Liver (tissue), 9 donors: ENCODE results near the gene SUGP2. TPM values are rescaled to one million over a fixed set of nuclear protein-coding genes. Genes with fewer than 3 reads are reported as not detected.

Source experiments
- DNase-seq: peaks from one replicate; pipeline ENCODE4 v3.0.0-alpha.2; 2017; ENCODE audit warnings: low spot score
- H3K27ac ChIP-seq, 2 donors: one replicate each; pipeline ENCODE4 v1.7.0; 2013; ENCODE audit warnings: inconsistent platforms in 2 of 2, low read length in 2 of 2, control low read depth in 1 of 2, low read depth in 1 of 2, mild to moderate bottlenecking in 1 of 2
- H3K27me3 ChIP-seq, 4 donors: one replicate each; pipeline versions ENCODE4 v1.6.1 to v1.7.0; 2013; ENCODE audit warnings: low read length in 3 of 4, inconsistent platforms in 1 of 4, mild to moderate bottlenecking in 1 of 4, moderate library complexity in 1 of 4; ENCODE audit not compliant: control insufficient read depth in 4 of 4, insufficient read depth in 4 of 4
- H3K36me3 ChIP-seq, 4 donors: one replicate each; pipeline versions ENCODE4 v1.6.1 to v1.7.0; 2013; ENCODE audit warnings: low read length in 3 of 4, mild to moderate bottlenecking in 3 of 4, low read depth in 1 of 4, moderate library complexity in 1 of 4; ENCODE audit not compliant: control insufficient read depth in 4 of 4, insufficient read depth in 3 of 4
- H3K4me1 ChIP-seq, 4 donors: one replicate each; pipeline versions ENCODE4 v1.6.1 to v1.7.0; 2013; ENCODE audit warnings: low read length in 3 of 4, mild to moderate bottlenecking in 3 of 4, moderate library complexity in 1 of 4; ENCODE audit not compliant: control insufficient read depth in 4 of 4, insufficient read depth in 4 of 4
- H3K4me3 ChIP-seq, 3 donors: one replicate each; pipeline versions ENCODE4 v1.6.1 to v1.7.0; 2013; ENCODE audit warnings: low read length in 3 of 3, control low read depth in 1 of 3, low read depth in 1 of 3, mild to moderate bottlenecking in 1 of 3
- H3K9ac ChIP-seq, 2 donors: one replicate each; pipeline ENCODE4 v1.7.0; 2013; ENCODE audit warnings: low read length in 2 of 2, mild to moderate bottlenecking in 2 of 2, moderate library complexity in 2 of 2, control low read depth in 1 of 2, low read depth in 1 of 2
- H3K9me3 ChIP-seq, 4 donors: one replicate each; pipeline versions ENCODE4 v1.6.1 to v1.7.0; 2013; ENCODE audit warnings: low read length in 3 of 4; ENCODE audit not compliant: control insufficient read depth in 4 of 4
- EGR1 ChIP-seq, 2 donors: IDR thresholded peaks; 2 replicates each; pipeline ENCODE4 v1.6.1; 2016 to 2018; ENCODE audit warnings: antibody characterized with exemption in 2 of 2, low read depth in 2 of 2
- FOXA1 ChIP-seq: IDR thresholded peaks from 2 replicates; pipeline ENCODE4 v1.6.1; 2016; ENCODE audit warnings: antibody characterized with exemption
- HNF4A ChIP-seq, 2 donors: conservative IDR thresholded peaks; 2 replicates each; pipeline ENCODE4 v1.6.1; 2016; ENCODE audit warnings: antibody characterized with exemption in 2 of 2, mild to moderate bottlenecking in 2 of 2
- HNF4G ChIP-seq: IDR thresholded peaks from 2 replicates; pipeline ENCODE4 v1.6.1; 2016; ENCODE audit warnings: antibody characterized with exemption
- NR2F2 ChIP-seq: IDR thresholded peaks from 2 replicates; pipeline ENCODE4 v1.6.1; 2016; ENCODE audit warnings: antibody characterized with exemption
- RAD21 ChIP-seq, 2 donors: IDR thresholded peaks; 2 replicates each; pipeline ENCODE4 v1.6.1; 2016; ENCODE audit warnings: antibody characterized with exemption in 2 of 2, mild to moderate bottlenecking in 2 of 2
- RXRA ChIP-seq, 2 donors: IDR thresholded peaks; 2 replicates each; pipeline ENCODE4 v1.6.1; 2017 to 2018; ENCODE audit warnings: antibody characterized with exemption in 2 of 2, mild to moderate bottlenecking in 1 of 2
- TAF1 ChIP-seq: conservative IDR thresholded peaks from 2 replicates; pipeline ENCODE4 v1.6.1; 2016; ENCODE audit warnings: antibody characterized with exemption, mild to moderate bottlenecking
- YY1 ChIP-seq: IDR thresholded peaks from 2 replicates; pipeline ENCODE4 v1.6.1; 2016; ENCODE audit warnings: antibody characterized with exemption, mild to moderate bottlenecking
- WGBS: extraction: QIAGEN DNeasy Blood & Tissue Kit; methylation state at CpG from one replicate; pipeline ENCODE4 v1.1.7; 2013; 5-methylcytosine and 5-hydroxymethylcytosine counted together
- polyA plus RNA-seq, 2 donors: library from polyadenylated mRNA; stranded (reverse) in 1 of 2; unstranded in 1 of 2; fragments of 200-250 nt in 1 of 2; fragments of >200 nt in 1 of 2; fragmentation: Nextera tagmentation in 1 of 2; extraction: Ambion mirVana in 1 of 2; gene quantifications; one replicate each; pipeline versions ENCODE4 v1.2.1 to v1.2.3, GENCODE V29; 2013 to 2015
- total RNA-seq, 2 donors: library from RNA; depleted of rRNA; stranded (reverse); fragments of >200 nt; gene quantifications; one replicate each; pipeline ENCODE4 v1.2.3, GENCODE V29; 2014
- TF ChIP-seq, protein P1 (sequence below): IDR thresholded peaks from 2 replicates; pipeline ENCODE4 v1.6.1; 2016; ENCODE audit warnings: antibody characterized with exemption
- TF ChIP-seq, protein P2 (sequence below): IDR thresholded peaks from 2 replicates; pipeline ENCODE4 v1.6.1; 2016; ENCODE audit warnings: antibody characterized with exemption
- TF ChIP-seq, protein P3 (sequence below): IDR thresholded peaks from 2 replicates; pipeline ENCODE4 v1.6.1; 2016; ENCODE audit warnings: antibody characterized with exemption, mild to moderate bottlenecking
- TF ChIP-seq, protein P4 (sequence below): fragments of 150-350 bp; IDR thresholded peaks from 2 replicates; pipeline ENCODE4 v1.5.1; 2017; ENCODE audit warnings: improper control_type of control experiment, low read depth, low read length; ENCODE audit not compliant: missing input control
- TF ChIP-seq, protein P5 (sequence below): IDR thresholded peaks from 2 replicates; pipeline ENCODE4 v1.6.1; 2016; ENCODE audit warnings: antibody characterized with exemption
- donor health status: healthy.
- donor health status: healthy.
- donor health status: healthy.
- donor health status: healthy.
- donor health status: healthy.

The SUGP2 gene
- total and polyA plus RNA-seq, 4 donors: 9.6 to 29.0 (median 19.2) TPM

DNA sequence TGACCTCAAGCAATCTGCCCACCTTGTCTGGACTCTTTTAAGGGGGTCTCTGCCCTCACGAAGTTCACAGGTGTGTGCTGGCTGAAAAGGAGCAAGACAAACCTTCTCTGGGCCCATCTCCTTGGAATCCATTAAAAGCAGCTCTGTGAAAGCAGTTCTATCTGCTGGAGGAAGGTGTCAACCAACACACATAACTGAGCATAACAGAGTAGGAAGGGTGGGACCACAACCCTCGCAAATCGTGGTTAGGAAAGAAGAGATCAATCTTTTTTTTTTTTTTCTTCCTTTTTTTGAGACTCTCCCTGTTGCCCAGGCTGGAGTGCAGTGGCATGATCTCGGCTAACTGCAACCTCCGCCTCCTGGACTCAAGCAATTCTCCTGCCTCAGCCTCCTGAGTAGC lies 1.4 kb downstream of the SUGP2 start:
- no peak for DNase-seq
- TF ChIP-seq, protein P1, sequence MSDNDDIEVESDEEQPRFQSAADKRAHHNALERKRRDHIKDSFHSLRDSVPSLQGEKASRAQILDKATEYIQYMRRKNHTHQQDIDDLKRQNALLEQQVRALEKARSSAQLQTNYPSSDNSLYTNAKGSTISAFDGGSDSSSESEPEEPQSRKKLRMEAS: no peak
- TF ChIP-seq, protein P2, sequence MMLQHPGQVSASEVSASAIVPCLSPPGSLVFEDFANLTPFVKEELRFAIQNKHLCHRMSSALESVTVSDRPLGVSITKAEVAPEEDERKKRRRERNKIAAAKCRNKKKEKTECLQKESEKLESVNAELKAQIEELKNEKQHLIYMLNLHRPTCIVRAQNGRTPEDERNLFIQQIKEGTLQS: no peak
- H3K4me1 ChIP-seq: peaks cover 2 to 33% (median 25%) of the 10 kb centered on the region in 4 donors
- no peaks in the 10 kb centered on the region for H3K9me3 ChIP-seq
- H3K4me3 ChIP-seq: no peak overlapping the region
- no peak overlapping the region for H3K9ac ChIP-seq
- no peak overlapping the region for H3K27ac ChIP-seq
- H3K27me3 ChIP-seq: no peaks in the 10 kb centered on the region
- WGBS: 77% methylated on average over 5 of the region's 5 CpGs
- H3K36me3 ChIP-seq: peaks cover 4 to 12% (median 7%) of the 10 kb centered on the region in 4 donors

DNA sequence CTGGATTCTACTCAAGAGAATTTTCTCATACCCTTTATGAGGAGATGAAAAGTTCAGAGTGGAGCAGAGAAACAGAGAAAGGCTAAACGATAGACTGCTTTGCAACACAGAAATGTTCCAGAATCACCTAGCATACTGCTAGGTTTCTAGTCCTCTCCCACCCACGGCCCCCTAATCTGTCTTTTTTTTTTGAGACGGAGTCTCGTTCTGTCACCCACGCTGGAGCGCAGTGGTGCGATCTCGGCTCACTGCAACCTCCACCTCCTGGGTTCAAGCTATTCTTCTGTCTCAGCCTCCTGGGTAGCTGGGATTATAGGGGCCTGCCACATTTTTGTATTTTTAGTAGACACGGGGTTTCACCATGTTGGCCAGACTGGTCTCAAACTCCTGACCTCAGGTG lies 4.8 kb downstream of the SUGP2 start:
- Histone ChIP-seq H3K9ac (no peak overlapping the region), H3K9me3 (no peaks in the 10 kb centered on the region), H3K4me3 (no peak overlapping the region), H3K27me3 (no peaks in the 10 kb centered on the region), H3K36me3 (peaks cover 4 to 29% (median 19%) of the 10 kb centered on the region in 4 donors), H3K4me1 (peaks cover 4 to 42% (median 34%) of the 10 kb centered on the region in 4 donors), H3K27ac (no peak overlapping the region)
- TF ChIP-seq HNF4G (no peak), NR2F2 (no peak), HNF4A (conservative IDR thresholded peaks at IDR 0.05) (no peak)
- 93% methylated on average over 9 of the region's 9 CpGs for WGBS
- no peak for DNase-seq

DNA sequence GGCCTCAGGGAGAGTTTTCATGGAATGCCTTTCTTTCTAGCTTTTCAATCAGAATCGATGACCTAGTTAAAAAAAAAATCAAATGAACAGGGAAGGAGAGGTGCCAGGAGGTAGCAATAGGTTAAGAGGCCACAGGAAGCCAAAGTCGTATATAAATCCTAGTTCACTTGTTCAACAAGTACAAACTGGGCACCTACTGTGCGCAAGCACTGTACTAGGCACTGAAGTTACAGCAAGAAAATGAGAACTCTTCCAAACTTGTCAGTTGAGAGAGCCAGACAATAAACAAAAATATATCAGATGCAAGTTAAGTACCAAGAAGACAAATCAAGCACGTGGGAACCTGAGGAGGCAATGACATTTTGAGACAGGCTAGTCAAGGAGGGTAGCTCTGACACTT lies 6.1 kb downstream of the SUGP2 start:
- H3K4me3 ChIP-seq: no peak overlapping the region
- peaks cover 4 to 33% (median 29%) of the 10 kb centered on the region in 4 donors for H3K4me1 ChIP-seq
- H3K27me3 ChIP-seq: no peaks in the 10 kb centered on the region
- 79% methylated on average over 4 of the region's 4 CpGs for WGBS
- peaks cover 6 to 40% (median 26%) of the 10 kb centered on the region in 4 donors for H3K36me3 ChIP-seq
- no peaks in the 10 kb centered on the region for H3K9me3 ChIP-seq
- DNase-seq: no peak
- TF ChIP-seq, protein P3, sequence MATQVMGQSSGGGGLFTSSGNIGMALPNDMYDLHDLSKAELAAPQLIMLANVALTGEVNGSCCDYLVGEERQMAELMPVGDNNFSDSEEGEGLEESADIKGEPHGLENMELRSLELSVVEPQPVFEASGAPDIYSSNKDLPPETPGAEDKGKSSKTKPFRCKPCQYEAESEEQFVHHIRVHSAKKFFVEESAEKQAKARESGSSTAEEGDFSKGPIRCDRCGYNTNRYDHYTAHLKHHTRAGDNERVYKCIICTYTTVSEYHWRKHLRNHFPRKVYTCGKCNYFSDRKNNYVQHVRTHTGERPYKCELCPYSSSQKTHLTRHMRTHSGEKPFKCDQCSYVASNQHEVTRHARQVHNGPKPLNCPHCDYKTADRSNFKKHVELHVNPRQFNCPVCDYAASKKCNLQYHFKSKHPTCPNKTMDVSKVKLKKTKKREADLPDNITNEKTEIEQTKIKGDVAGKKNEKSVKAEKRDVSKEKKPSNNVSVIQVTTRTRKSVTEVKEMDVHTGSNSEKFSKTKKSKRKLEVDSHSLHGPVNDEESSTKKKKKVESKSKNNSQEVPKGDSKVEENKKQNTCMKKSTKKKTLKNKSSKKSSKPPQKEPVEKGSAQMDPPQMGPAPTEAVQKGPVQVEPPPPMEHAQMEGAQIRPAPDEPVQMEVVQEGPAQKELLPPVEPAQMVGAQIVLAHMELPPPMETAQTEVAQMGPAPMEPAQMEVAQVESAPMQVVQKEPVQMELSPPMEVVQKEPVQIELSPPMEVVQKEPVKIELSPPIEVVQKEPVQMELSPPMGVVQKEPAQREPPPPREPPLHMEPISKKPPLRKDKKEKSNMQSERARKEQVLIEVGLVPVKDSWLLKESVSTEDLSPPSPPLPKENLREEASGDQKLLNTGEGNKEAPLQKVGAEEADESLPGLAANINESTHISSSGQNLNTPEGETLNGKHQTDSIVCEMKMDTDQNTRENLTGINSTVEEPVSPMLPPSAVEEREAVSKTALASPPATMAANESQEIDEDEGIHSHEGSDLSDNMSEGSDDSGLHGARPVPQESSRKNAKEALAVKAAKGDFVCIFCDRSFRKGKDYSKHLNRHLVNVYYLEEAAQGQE: no peak
- no peak for TF ChIP-seq RAD21 (IDR thresholded peaks at IDR 0.05)
- TF ChIP-seq, protein P4, sequence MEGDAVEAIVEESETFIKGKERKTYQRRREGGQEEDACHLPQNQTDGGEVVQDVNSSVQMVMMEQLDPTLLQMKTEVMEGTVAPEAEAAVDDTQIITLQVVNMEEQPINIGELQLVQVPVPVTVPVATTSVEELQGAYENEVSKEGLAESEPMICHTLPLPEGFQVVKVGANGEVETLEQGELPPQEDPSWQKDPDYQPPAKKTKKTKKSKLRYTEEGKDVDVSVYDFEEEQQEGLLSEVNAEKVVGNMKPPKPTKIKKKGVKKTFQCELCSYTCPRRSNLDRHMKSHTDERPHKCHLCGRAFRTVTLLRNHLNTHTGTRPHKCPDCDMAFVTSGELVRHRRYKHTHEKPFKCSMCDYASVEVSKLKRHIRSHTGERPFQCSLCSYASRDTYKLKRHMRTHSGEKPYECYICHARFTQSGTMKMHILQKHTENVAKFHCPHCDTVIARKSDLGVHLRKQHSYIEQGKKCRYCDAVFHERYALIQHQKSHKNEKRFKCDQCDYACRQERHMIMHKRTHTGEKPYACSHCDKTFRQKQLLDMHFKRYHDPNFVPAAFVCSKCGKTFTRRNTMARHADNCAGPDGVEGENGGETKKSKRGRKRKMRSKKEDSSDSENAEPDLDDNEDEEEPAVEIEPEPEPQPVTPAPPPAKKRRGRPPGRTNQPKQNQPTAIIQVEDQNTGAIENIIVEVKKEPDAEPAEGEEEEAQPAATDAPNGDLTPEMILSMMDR: no peak
- no peak for TF ChIP-seq EGR1 (IDR thresholded peaks at IDR 0.05; ENCODE audit: low read depth in 2 of 2)
- TF ChIP-seq, protein P2: no peak
- no peak for TF ChIP-seq NR2F2
- no peak for TF ChIP-seq RXRA (IDR thresholded peaks at IDR 0.05)
- no peak for TF ChIP-seq YY1
- no peak for TF ChIP-seq FOXA1
- TF ChIP-seq TAF1: no peak
- TF ChIP-seq, protein P5, sequence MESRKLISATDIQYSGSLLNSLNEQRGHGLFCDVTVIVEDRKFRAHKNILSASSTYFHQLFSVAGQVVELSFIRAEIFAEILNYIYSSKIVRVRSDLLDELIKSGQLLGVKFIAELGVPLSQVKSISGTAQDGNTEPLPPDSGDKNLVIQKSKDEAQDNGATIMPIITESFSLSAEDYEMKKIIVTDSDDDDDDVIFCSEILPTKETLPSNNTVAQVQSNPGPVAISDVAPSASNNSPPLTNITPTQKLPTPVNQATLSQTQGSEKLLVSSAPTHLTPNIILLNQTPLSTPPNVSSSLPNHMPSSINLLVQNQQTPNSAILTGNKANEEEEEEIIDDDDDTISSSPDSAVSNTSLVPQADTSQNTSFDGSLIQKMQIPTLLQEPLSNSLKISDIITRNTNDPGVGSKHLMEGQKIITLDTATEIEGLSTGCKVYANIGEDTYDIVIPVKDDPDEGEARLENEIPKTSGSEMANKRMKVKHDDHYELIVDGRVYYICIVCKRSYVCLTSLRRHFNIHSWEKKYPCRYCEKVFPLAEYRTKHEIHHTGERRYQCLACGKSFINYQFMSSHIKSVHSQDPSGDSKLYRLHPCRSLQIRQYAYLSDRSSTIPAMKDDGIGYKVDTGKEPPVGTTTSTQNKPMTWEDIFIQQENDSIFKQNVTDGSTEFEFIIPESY: no peak
- TF ChIP-seq HNF4G: no peak
- H3K27ac ChIP-seq: no peak overlapping the region
- H3K9ac ChIP-seq: no peak overlapping the region
